Measurements from ENCODE around the gene CHMP5.

The CHMP5 gene

DNA sequence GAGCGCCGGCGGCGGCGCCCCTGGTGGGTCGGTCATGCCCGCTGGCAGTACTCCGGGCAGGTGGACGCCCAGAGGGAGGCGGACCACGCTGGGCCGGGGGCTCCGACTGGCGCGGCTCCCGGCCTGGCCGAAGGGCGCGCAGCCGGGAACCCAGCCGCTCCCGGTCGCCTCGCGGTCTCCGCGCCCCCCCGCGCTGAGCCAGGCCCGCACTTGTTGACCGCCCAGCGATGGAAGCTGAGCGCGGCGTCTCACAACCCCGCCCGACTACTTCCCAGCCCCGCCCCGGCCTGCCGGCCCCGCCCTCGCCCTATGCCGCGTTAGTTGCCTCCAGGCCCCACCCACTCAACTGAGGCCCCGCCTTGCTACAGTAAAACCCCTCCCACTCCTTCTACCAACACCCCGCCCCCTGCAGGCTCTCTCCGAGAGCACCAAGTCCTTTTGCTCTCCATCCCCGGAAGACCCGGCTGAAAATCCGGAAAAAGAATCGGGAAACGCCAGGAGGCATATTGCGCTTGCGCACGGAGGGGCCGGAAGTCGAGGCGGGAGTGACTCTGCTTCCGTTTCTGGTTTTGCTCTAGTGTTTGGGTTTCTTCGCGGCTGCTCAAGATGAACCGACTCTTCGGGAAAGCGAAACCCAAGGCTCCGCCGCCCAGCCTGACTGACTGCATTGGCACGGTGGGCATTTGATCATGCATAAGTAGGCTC is at the start of gene CHMP5, which contains the start of gene BAG1:
Gene CHMP5 (plus strand): TSS at position 577 of the 705 bp plus-strand sequence. CDS start 30 bp downstream, at position 607.
Gene BAG1 (minus strand): TSS at position 236 of the 705 bp plus-strand sequence.
- H2AFZ ChIP-seq (ENCODE audit: low read length, unreplicated experiment): peak within 1 kb of the TSS; percentile 86
- H3K4me1 ChIP-seq (ENCODE audit: control insufficient read depth, insufficient read depth, low read length, unreplicated experiment): peaks cover 32% of the 10 kb centered on the region
- H3K36me3 ChIP-seq (ENCODE audit: insufficient read depth, low read length): peaks cover 34% of the 10 kb centered on the region
- peak within 1 kb of the TSS; percentile 84 for H3K27ac ChIP-seq (ENCODE audit: low read depth, low read length)
- H3K79me2 ChIP-seq (ENCODE audit: control insufficient read depth, insufficient read depth, low read length, unreplicated experiment): peaks cover 65% of the 10 kb centered on the region
- H3K4me3 ChIP-seq (ENCODE audit: low read depth, low read length): peak within 1 kb of the TSS; percentile 100
- H3K27me3 ChIP-seq (ENCODE audit: insufficient read depth, low read length): no peaks in the 10 kb centered on the region

DNA sequence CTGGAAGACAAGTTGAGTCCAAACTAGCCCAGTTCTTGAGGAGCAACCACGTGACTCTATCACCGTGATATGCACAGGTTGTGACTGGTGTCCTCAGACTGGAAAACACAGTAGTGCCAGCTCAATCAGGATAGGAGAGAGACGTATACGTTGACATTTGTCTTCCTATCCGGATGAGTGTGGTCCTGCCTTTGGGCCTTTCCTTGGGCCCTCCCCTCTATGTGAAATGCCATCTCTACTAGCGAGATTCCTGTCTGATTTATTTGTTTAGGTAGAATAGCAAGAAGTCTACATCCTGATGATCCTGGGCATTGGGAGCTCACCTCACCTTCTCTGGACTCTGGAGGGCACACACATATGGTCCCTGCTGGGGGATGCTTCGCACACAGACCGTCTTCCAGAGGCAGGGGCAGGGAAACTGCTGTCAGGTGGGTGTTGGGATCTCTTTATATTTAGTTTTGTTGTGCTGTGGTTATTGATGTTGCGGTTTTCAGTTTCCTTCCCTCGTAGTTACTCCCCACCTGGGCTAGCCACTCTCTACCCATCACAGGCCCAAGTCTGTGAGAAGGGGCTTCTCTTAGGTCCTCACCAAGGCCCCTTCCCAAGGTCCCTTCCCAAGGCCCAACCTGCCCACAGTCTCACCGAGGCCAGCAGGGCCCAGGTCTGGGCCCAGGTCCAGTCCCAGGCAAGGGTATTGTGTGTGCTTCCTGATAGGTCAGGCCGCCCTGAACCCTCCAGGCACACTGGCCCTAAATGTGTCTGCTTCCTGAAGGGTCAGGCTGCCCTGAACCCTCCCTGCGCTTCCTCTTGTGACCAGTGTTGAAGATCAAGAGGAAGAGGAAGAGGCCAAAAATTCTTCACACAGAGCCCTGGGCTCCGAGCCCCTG is 43.9 kb upstream of the CHMP5 start:
- H3K36me3 ChIP-seq (ENCODE audit: insufficient read depth, low read length): no peaks in the 10 kb centered on the region
- no peak overlapping the region for H2AFZ ChIP-seq (ENCODE audit: low read length, unreplicated experiment)
- H3K27ac ChIP-seq (ENCODE audit: low read depth, low read length): no peak overlapping the region
- H3K79me2 ChIP-seq (ENCODE audit: control insufficient read depth, insufficient read depth, low read length, unreplicated experiment): no peaks in the 10 kb centered on the region
- peaks cover 8% of the 10 kb centered on the region for H3K4me1 ChIP-seq (ENCODE audit: control insufficient read depth, insufficient read depth, low read length, unreplicated experiment)
- H3K4me3 ChIP-seq (ENCODE audit: low read depth, low read length): no peak overlapping the region
- H3K27me3 ChIP-seq (ENCODE audit: insufficient read depth, low read length): peaks cover 5% of the 10 kb centered on the region; the same call in 1 of the 2 replicates

DNA sequence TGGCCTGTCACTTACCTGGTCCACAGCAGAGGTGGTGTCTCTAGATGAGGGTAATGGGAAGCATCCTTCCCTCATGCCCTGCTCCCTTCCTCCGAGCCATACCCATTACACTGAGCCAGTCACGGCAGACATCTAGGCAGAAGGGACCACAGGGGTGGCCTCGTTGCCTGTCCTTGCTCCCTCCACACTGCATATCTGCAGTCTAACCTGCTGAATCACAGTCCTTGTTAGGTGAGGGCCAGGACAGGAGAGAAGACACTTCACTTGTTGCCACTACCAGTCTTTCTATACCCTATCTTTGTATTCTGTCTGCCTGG is 43.3 kb upstream of the CHMP5 start:
- Histone ChIP-seq H2AFZ (ENCODE audit: low read length, unreplicated experiment) (no peak overlapping the region), H3K36me3 (ENCODE audit: insufficient read depth, low read length) (no peaks in the 10 kb centered on the region), H3K4me3 (ENCODE audit: low read depth, low read length) (no peak overlapping the region), H3K79me2 (ENCODE audit: control insufficient read depth, insufficient read depth, low read length, unreplicated experiment) (no peaks in the 10 kb centered on the region), H3K27ac (ENCODE audit: low read depth, low read length) (no peak overlapping the region), H3K27me3 (ENCODE audit: insufficient read depth, low read length) (no peaks in the 10 kb centered on the region; the same call in 1 of the 2 replicates), H3K4me1 (ENCODE audit: control insufficient read depth, insufficient read depth, low read length, unreplicated experiment) (peaks cover 10% of the 10 kb centered on the region)

GRCh38 chr9:33222031-33222430 is 42.8 kb upstream of the CHMP5 start:
- Histone ChIP-seq H3K36me3 (ENCODE audit: insufficient read depth, low read length) (no peaks in the 10 kb centered on the region), H3K27me3 (ENCODE audit: insufficient read depth, low read length) (no peaks in the 10 kb centered on the region), H2AFZ (ENCODE audit: low read length, unreplicated experiment) (no peak overlapping the region), H3K79me2 (ENCODE audit: control insufficient read depth, insufficient read depth, low read length, unreplicated experiment) (no peaks in the 10 kb centered on the region), H3K27ac (ENCODE audit: low read depth, low read length) (no peak overlapping the region), H3K4me3 (ENCODE audit: low read depth, low read length) (no peak overlapping the region), H3K4me1 (ENCODE audit: control insufficient read depth, insufficient read depth, low read length, unreplicated experiment) (peaks cover 10% of the 10 kb centered on the region)

DNA sequence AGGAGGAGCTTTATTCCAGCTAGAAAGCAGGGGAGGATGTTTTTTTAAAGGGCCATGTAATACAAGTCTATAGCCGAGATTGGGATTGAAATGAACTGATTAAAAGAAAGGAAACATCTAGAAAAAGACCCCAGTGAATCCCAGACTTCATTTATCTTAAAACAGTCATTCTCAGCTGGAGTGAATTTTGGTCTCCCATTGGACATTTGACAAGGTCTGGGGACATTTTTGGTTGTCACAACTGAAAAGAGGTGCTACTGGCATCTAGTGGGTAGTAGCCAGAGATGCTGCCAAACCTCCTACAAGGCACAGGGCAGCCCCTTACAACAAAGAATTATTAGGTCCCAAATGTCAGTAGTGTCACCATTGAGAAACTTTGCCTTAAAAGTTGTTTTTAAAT is 41.2 kb upstream of the CHMP5 start:
- Histone ChIP-seq H3K4me3 (ENCODE audit: low read depth, low read length) (no peak overlapping the region), H3K4me1 (ENCODE audit: control insufficient read depth, insufficient read depth, low read length, unreplicated experiment) (peaks cover 10% of the 10 kb centered on the region), H3K79me2 (ENCODE audit: control insufficient read depth, insufficient read depth, low read length, unreplicated experiment) (no peaks in the 10 kb centered on the region), H3K27me3 (ENCODE audit: insufficient read depth, low read length) (no peaks in the 10 kb centered on the region), H3K27ac (ENCODE audit: low read depth, low read length) (no peak overlapping the region), H3K36me3 (ENCODE audit: insufficient read depth, low read length) (no peaks in the 10 kb centered on the region), H2AFZ (ENCODE audit: low read length, unreplicated experiment) (no peak overlapping the region)

- H3K36me3 ChIP-seq (ENCODE audit: insufficient read depth, low read length): no peaks in the 10 kb centered on the region
- no peaks in the 10 kb centered on the region for H3K27me3 ChIP-seq (ENCODE audit: insufficient read depth, low read length)
- H3K27ac ChIP-seq (ENCODE audit: low read depth, low read length): 0 out of 2 replicates have a peak overlapping the region, but pooled peaks have one; percentile 13
- H3K79me2 ChIP-seq (ENCODE audit: control insufficient read depth, insufficient read depth, low read length, unreplicated experiment): no peaks in the 10 kb centered on the region
- no peak overlapping the region for H2AFZ ChIP-seq (ENCODE audit: low read length, unreplicated experiment)
- H3K4me1 ChIP-seq (ENCODE audit: control insufficient read depth, insufficient read depth, low read length, unreplicated experiment): peaks cover 10% of the 10 kb centered on the region
- H3K4me3 ChIP-seq (ENCODE audit: low read depth, low read length): no peak overlapping the region
These were observed 39.3 kb upstream of the CHMP5 start for GRCh38 chr9:33225319-33226147.

DNA sequence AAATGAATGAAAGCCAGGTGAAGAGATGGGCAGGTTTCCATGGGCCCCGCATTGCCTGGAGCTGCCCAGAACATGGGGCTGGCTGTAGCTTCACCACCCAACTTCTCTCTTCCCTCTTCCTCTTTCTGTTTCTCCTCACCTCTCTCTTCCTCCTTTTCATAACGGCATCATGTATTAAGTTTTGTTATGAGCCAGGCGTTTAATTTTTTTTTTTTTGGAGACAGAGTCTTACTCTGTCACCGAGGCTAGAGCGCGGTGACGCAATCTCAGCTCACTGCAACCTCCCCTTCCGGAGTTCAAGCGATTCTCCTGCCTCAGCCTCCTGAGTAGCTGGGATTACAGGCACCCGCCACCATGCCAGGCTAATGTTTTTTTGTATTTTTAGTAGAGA is 37.8 kb upstream of the CHMP5 start:
- Histone ChIP-seq H3K27ac (ENCODE audit: low read depth, low read length) (no peak overlapping the region), H3K27me3 (ENCODE audit: insufficient read depth, low read length) (no peaks in the 10 kb centered on the region), H3K4me1 (ENCODE audit: control insufficient read depth, insufficient read depth, low read length, unreplicated experiment) (peaks cover 10% of the 10 kb centered on the region), H2AFZ (ENCODE audit: low read length, unreplicated experiment) (no peak overlapping the region), H3K36me3 (ENCODE audit: insufficient read depth, low read length) (no peaks in the 10 kb centered on the region), H3K4me3 (ENCODE audit: low read depth, low read length) (no peak overlapping the region), H3K79me2 (ENCODE audit: control insufficient read depth, insufficient read depth, low read length, unreplicated experiment) (no peaks in the 10 kb centered on the region)

DNA sequence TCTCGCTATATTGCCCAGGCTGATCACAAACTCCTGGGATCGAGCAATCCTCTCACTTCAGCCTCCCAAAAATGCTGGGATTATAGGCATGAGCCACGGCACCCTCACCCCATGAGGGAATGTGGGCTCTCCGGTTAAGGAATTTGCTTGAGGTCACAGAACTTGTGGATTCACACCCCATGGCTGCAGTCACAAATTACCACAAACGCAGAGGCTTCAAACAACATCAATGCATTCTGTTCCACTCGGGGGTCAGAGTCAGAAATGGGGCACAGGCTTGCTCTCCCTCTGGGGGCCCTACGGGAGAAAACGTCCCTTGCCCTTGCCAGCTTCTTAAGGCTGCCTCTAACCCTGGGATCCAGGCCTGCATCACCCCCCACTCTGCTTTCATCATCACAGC is 37.1 kb upstream of the CHMP5 start:
- peaks cover 10% of the 10 kb centered on the region for H3K4me1 ChIP-seq (ENCODE audit: control insufficient read depth, insufficient read depth, low read length, unreplicated experiment)

GRCh38 chr9:33228606-33229005 is 36.2 kb upstream of the CHMP5 start:
- Histone ChIP-seq H3K27ac (ENCODE audit: low read depth, low read length) (no peak overlapping the region), H2AFZ (ENCODE audit: low read length, unreplicated experiment) (no peak overlapping the region), H3K27me3 (ENCODE audit: insufficient read depth, low read length) (no peaks in the 10 kb centered on the region), H3K4me1 (ENCODE audit: control insufficient read depth, insufficient read depth, low read length, unreplicated experiment) (peaks cover 16% of the 10 kb centered on the region), H3K36me3 (ENCODE audit: insufficient read depth, low read length) (no peaks in the 10 kb centered on the region), H3K4me3 (ENCODE audit: low read depth, low read length) (no peak overlapping the region), H3K79me2 (ENCODE audit: control insufficient read depth, insufficient read depth, low read length, unreplicated experiment) (no peaks in the 10 kb centered on the region)

More for the DNA sequence above, 37.1 kb upstream of the CHMP5 start:
- Histone ChIP-seq H3K4me3 (ENCODE audit: low read depth, low read length) (no peak overlapping the region), H2AFZ (ENCODE audit: low read length, unreplicated experiment) (no peak overlapping the region), H3K79me2 (ENCODE audit: control insufficient read depth, insufficient read depth, low read length, unreplicated experiment) (no peaks in the 10 kb centered on the region), H3K36me3 (ENCODE audit: insufficient read depth, low read length) (no peaks in the 10 kb centered on the region), H3K27ac (ENCODE audit: low read depth, low read length) (no peak overlapping the region), H3K27me3 (ENCODE audit: insufficient read depth, low read length) (no peaks in the 10 kb centered on the region)

- H2AFZ ChIP-seq (ENCODE audit: low read length, unreplicated experiment): no peak overlapping the region
- H3K4me3 ChIP-seq (ENCODE audit: low read depth, low read length): no peak overlapping the region
- no peak overlapping the region for H3K27ac ChIP-seq (ENCODE audit: low read depth, low read length)
- peaks cover 24% of the 10 kb centered on the region for H3K4me1 ChIP-seq (ENCODE audit: control insufficient read depth, insufficient read depth, low read length, unreplicated experiment)
- no peaks in the 10 kb centered on the region for H3K36me3 ChIP-seq (ENCODE audit: insufficient read depth, low read length)
- H3K79me2 ChIP-seq (ENCODE audit: control insufficient read depth, insufficient read depth, low read length, unreplicated experiment): no peaks in the 10 kb centered on the region
- H3K27me3 ChIP-seq (ENCODE audit: insufficient read depth, low read length): no peaks in the 10 kb centered on the region
These were observed 35.3 kb upstream of the CHMP5 start for GRCh38 chr9:33229359-33230114.
